B cell (primary cell): ENCODE measurements around the gene SOX6. TPM values are rescaled to one million over a fixed set of nuclear protein-coding genes. Genes with fewer than 3 reads are reported as not detected.
"Not testable (repeated sequence)": the region's sequence is repeated elsewhere in the genome, so short reads cannot be mapped to it uniquely, and the experiment has no call there.

Experiments
- ATAC-seq: fragments of 200-7000 bp; cut with Tn5 transposase; one replicate; pipeline ENCODE4 v1.10.0; 2021; ENCODE audit warnings: low read depth, mild to moderate bottlenecking, moderate number of reproducible peaks, moderate library complexity
- CTCF ChIA-PET: fragments of 350-600 bp; sonication (Branson Sonifier 250); formaldehyde crosslinking; loops from one replicate; lab custom pipeline; 2021; ENCODE audit warnings: antibody characterized with exemption, inconsistent platforms; lab: Charles Lee
- POLR2A ChIA-PET: fragments of 350-600 bp; sonication (Branson Sonifier 250); formaldehyde crosslinking; loops from one replicate; lab custom pipeline; 2021; ENCODE audit warnings: antibody characterized with exemption; lab: Charles Lee
- DNase-seq: peaks from one replicate; pipeline ENCODE4 v3.0.0; 2013
- H2AFZ ChIP-seq: 2 replicates; pipeline ENCODE4 v1.6.1; 2012; ENCODE audit warnings: mild to moderate bottlenecking, low read depth, low read length; ENCODE audit not compliant: insufficient read depth, poor library complexity, severe bottlenecking
- H3K27ac ChIP-seq, 2 donors: 1 replicate in 1 of 2; 2 replicates in 1 of 2; pipeline ENCODE4 v1.5.1; 2012 to 2013; ENCODE audit warnings: low read length in 2 of 2, mild to moderate bottlenecking in 2 of 2, moderate library complexity in 1 of 2
- H3K27me3 ChIP-seq, 4 experiments: fragments of 200-600 bp in 1 of 4; sonication (generic) in 1 of 4; replicated peaks in 1 of 4; 1 replicate in 2 of 4; 2 replicates in 2 of 4; pipeline versions ENCODE4 v1.6.1 to v1.7.0; 2013 to 2016; ENCODE audit warnings: low read length in 3 of 4, mild to moderate bottlenecking in 2 of 4, mixed read lengths in 1 of 4, moderate library complexity in 1 of 4; ENCODE audit not compliant: insufficient read depth in 4 of 4, control insufficient read depth in 3 of 4; ENCODE audit errors: control extremely low read depth in 1 of 4
- H3K36me3 ChIP-seq, 2 experiments: replicated peaks in 1 of 2; 1 replicate in 1 of 2; 2 replicates in 1 of 2; pipeline versions ENCODE4 v1.6.1 to v1.7.1; 2013; ENCODE audit warnings: low read length in 1 of 2; ENCODE audit not compliant: insufficient read depth in 2 of 2, control insufficient read depth in 1 of 2; ENCODE audit errors: control extremely low read depth in 1 of 2, extremely low read depth in 1 of 2
- H3K4me1 ChIP-seq, 2 donors: fragments of 200-600 bp in 1 of 2; sonication (generic) in 1 of 2; 1 replicate in 1 of 2; 2 replicates in 1 of 2; pipeline versions ENCODE4 v1.5.1 to v1.6.1; 2013 to 2017; ENCODE audit warnings: low read length in 2 of 2; ENCODE audit not compliant: control insufficient read depth in 2 of 2, insufficient read depth in 2 of 2
- H3K4me2 ChIP-seq: replicated peaks from 2 replicates; pipeline ENCODE3; 2012; ENCODE audit warnings: mild to moderate bottlenecking, low read depth, low read length; ENCODE audit not compliant: poor library complexity, severe bottlenecking
- H3K4me3 ChIP-seq, 5 experiments: fragments of 200-600 bp in 1 of 5; sonication (generic) in 1 of 5; 1 replicate in 3 of 5; 2 replicates in 2 of 5; pipeline versions ENCODE4 v1.5.1 to v1.7.0; 2011 to 2016; ENCODE audit warnings: low read length in 4 of 5, mild to moderate bottlenecking in 4 of 5, low read depth in 2 of 5, control low read depth in 1 of 5, moderate library complexity in 1 of 5; ENCODE audit not compliant: insufficient read depth in 1 of 5; ENCODE audit errors: control extremely low read depth in 1 of 5, extremely low read depth in 1 of 5
- H3K79me2 ChIP-seq: fragments of 200-600 bp; sonication (generic); one replicate; pipeline ENCODE4 v1.6.0; 2016; ENCODE audit warnings: low read length; ENCODE audit not compliant: control insufficient read depth, insufficient read depth
- H3K9ac ChIP-seq: fragments of 200-600 bp; sonication (generic); 2 replicates; pipeline ENCODE4 v1.6.1; 2017; ENCODE audit warnings: mild to moderate bottlenecking, low read length, moderate library complexity
- H3K9me3 ChIP-seq, 3 donors: one replicate each; pipeline versions ENCODE4 v1.6.1 to v1.7.1; 2013; ENCODE audit warnings: low read length in 2 of 3; ENCODE audit not compliant: control insufficient read depth in 2 of 3, insufficient read depth in 1 of 3; ENCODE audit errors: control extremely low read depth in 1 of 3
- H4K20me1 ChIP-seq: 2 replicates; pipeline ENCODE4 v1.6.0; 2012; ENCODE audit warnings: mild to moderate bottlenecking, low read length; ENCODE audit not compliant: insufficient read depth, control insufficient read depth, poor library complexity, severe bottlenecking
- H3K27ac Mint-ChIP-seq: one replicate; pipeline ENCODE4 v1.8.0; 2021; ENCODE audit warnings: mixed read lengths
- H3K27me3 Mint-ChIP-seq: one replicate; pipeline ENCODE4 v1.8.0; 2021; ENCODE audit warnings: mixed read lengths
- H3K4me1 Mint-ChIP-seq: one replicate; pipeline ENCODE4 v1.8.0; 2021; ENCODE audit warnings: mixed read lengths
- H3K4me3 Mint-ChIP-seq: one replicate; pipeline ENCODE4 v1.8.0; 2021; ENCODE audit warnings: mixed read lengths
- H3K9me3 Mint-ChIP-seq: one replicate; pipeline ENCODE4 v1.8.0; 2022; ENCODE audit warnings: mixed read lengths; ENCODE audit not compliant: insufficient read depth
- EZH2 ChIP-seq: IDR thresholded peaks from 2 replicates; pipeline ENCODE4 v1.6.1; 2012; ENCODE audit warnings: borderline replicate concordance, low read depth, mild to moderate bottlenecking, moderate library complexity, low read length; ENCODE audit not compliant: insufficient read depth, poor library complexity, severe bottlenecking
- WGBS: methylation state at CpG from one replicate; pipeline ENCODE4 v1.1.5; 2013; ENCODE audit warnings: missing lambda C conversion rate; ENCODE audit not compliant: insufficient coverage; 5-methylcytosine and 5-hydroxymethylcytosine counted together
- intact Hi-C: fragments of 100-400 bp; cut with micrococcal nuclease; formaldehyde crosslinking; loops from one replicate; pipeline ENCODE4 v1.10.0; 2022
- polyA plus RNA-seq: library from polyadenylated mRNA; depleted of rRNA; stranded (reverse); fragments of >200 nt; gene quantifications from 2 replicates; pipeline ENCODE4 v1.2.3, GENCODE V29; 2012
- total RNA-seq, 2 donors: library from RNA; stranded (reverse); fragments of 120-200 nt in 1 of 2; gene quantifications; 1 replicate in 1 of 2; 2 replicates in 1 of 2; pipeline versions ENCODE4 v1.2.3 to v1.2.4, GENCODE V29; 2013 to 2022
- TF ChIP-seq, protein P1 (sequence below): fragments of 200-600 bp; IDR thresholded peaks from one replicate; pipeline ENCODE4 v1.8.0; 2022; ENCODE audit warnings: antibody characterized with exemption, mild to moderate bottlenecking

The SOX6 gene
- total and polyA plus RNA-seq, 2 donors (not counting 1 experiment from before 2014, with no cell fraction given), result not detected

DNA sequence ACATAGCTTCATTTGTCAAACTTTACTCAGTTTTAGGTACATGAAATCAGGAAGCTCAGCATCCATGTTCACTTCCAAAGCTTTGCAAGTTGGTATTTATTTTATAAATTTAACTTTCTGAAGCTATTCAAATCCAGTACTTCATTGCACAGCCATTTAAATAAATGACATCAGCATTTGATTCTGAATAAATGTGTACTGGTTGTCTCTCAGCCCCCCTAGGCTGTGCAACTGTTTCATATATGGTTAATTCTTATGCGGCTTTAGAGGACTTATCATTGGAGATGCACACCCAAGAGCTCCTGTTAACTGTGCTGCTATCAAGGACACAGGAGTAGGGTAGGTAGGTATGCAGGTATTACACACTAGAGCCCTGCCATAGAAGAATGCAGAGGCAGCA, 325.1 kb downstream of the SOX6 start:
- no peak overlapping the region for H3K4me3 Mint-ChIP-seq
- no peak overlapping the region for H2AFZ ChIP-seq
- H3K27me3 ChIP-seq, result no peaks in the 10 kb centered on the region
- DNase-seq (no peak), ATAC-seq (no peak)
- no peaks in the 10 kb centered on the region for H3K27me3 Mint-ChIP-seq
- intact Hi-C loops, result no loop called here
- H3K9me3 ChIP-seq, result no peaks in the 10 kb centered on the region
- H3K9ac ChIP-seq, result no peak overlapping the region
- H3K4me2 ChIP-seq, result no peak overlapping the region
- TF ChIP-seq, protein P1, sequence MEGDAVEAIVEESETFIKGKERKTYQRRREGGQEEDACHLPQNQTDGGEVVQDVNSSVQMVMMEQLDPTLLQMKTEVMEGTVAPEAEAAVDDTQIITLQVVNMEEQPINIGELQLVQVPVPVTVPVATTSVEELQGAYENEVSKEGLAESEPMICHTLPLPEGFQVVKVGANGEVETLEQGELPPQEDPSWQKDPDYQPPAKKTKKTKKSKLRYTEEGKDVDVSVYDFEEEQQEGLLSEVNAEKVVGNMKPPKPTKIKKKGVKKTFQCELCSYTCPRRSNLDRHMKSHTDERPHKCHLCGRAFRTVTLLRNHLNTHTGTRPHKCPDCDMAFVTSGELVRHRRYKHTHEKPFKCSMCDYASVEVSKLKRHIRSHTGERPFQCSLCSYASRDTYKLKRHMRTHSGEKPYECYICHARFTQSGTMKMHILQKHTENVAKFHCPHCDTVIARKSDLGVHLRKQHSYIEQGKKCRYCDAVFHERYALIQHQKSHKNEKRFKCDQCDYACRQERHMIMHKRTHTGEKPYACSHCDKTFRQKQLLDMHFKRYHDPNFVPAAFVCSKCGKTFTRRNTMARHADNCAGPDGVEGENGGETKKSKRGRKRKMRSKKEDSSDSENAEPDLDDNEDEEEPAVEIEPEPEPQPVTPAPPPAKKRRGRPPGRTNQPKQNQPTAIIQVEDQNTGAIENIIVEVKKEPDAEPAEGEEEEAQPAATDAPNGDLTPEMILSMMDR, result no peak
- no peak for TF ChIP-seq EZH2
- no peaks in the 10 kb centered on the region for H3K4me1 Mint-ChIP-seq
- no peak overlapping the region for H3K27ac ChIP-seq
- ChIA-PET POLR2A (no interaction called here), CTCF (no interaction called here)
- no peaks in the 10 kb centered on the region for H3K9me3 Mint-ChIP-seq
- no peaks in the 10 kb centered on the region for H3K79me2 ChIP-seq
- no peak overlapping the region for H3K4me3 ChIP-seq
- WGBS, result 100% methylated on average over 1 of the region's 1 CpG
- no peaks in the 10 kb centered on the region for H3K36me3 ChIP-seq
- H4K20me1 ChIP-seq, result no peaks in the 10 kb centered on the region
- H3K27ac Mint-ChIP-seq, result no peak overlapping the region
- no peaks in the 10 kb centered on the region for H3K4me1 ChIP-seq

DNA sequence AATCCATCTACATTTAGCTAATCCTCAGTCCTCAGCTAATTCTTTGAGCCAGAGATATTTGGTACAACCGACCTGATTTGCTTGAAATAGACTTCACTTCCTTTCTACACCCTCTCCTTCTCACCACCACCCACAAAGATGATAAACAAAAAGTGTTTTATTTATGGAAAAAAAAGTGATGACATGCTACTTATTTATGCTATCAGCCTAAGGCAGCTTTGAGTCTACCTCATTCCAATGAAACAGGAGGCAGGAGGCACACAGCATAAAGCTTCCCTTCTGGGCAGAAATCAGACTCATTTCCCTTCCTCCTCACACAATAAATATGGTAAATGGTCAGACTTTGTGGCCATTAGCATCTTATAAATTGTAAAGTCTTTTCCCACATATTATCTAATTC, 325.7 kb downstream of the SOX6 start:
- H3K9me3 Mint-ChIP-seq, result no peaks in the 10 kb centered on the region
- TF ChIP-seq EZH2, result no peak
- TF ChIP-seq, protein P1, result no peak
- H3K36me3 ChIP-seq, result no peaks in the 10 kb centered on the region

DNA sequence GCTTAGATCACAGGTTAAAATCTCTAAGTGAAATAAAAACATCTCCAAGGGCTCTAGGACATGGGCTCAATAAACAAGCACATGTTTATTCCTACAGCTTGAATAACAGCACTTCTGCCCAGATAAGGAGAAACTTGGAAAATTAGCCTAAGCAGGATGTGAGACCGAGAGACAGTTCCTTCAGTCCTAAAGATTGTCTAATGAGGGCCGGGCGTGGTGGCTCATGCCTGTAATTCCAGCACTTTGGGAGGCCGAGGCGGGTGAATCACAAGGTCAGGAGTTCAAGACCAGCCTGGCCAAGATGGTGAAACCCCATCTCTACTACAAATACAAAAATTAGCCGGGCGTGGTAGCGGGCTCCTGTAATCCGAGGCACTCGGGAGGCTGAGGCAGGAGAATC, 327.2 kb downstream of the SOX6 start:
- intact Hi-C loops, POLR2A ChIA-PET: not testable (repeated sequence)

More for the DNA sequence above, 325.7 kb downstream of the SOX6 start:
- Histone ChIP-seq H3K9me3 (no peaks in the 10 kb centered on the region), H3K27me3 (no peaks in the 10 kb centered on the region), H3K27ac (no peak overlapping the region), H3K79me2 (no peaks in the 10 kb centered on the region), H2AFZ (no peak overlapping the region), H4K20me1 (no peaks in the 10 kb centered on the region), H3K9ac (no peak overlapping the region), H3K4me2 (no peak overlapping the region), H3K4me3 (no peak overlapping the region), H3K4me1 (no peaks in the 10 kb centered on the region)
- H3K4me1 Mint-ChIP-seq, result no peaks in the 10 kb centered on the region
- ChIA-PET CTCF (no interaction called here), POLR2A (no interaction called here)
- WGBS, result no CpG with 5 or more reads among the region's 1 CpG
- no peak overlapping the region for H3K27ac Mint-ChIP-seq
- no peak overlapping the region for H3K4me3 Mint-ChIP-seq
- ATAC-seq, result no peak
- no peak for DNase-seq
- intact Hi-C loops, result no loop called here
- no peaks in the 10 kb centered on the region for H3K27me3 Mint-ChIP-seq

More for the DNA sequence above, 327.2 kb downstream of the SOX6 start:
- H3K4me3 Mint-ChIP-seq, ATAC-seq, H3K79me2 ChIP-seq, H3K9ac ChIP-seq, H3K36me3 ChIP-seq, H3K27ac Mint-ChIP-seq, H3K4me1 ChIP-seq, H3K4me3 ChIP-seq, H4K20me1 ChIP-seq, H3K27me3 ChIP-seq, H3K9me3 Mint-ChIP-seq, H2AFZ ChIP-seq, H3K4me1 Mint-ChIP-seq, H3K27ac ChIP-seq, H3K27me3 Mint-ChIP-seq, H3K9me3 ChIP-seq, DNase-seq, CTCF ChIA-PET, H3K4me2 ChIP-seq: not testable (repeated sequence)
- WGBS, result 98% methylated on average over 7 of the region's 10 CpGs
